K562 (cell line): ENCODE results near the gene TACR1. TPM values are rescaled to one million over a fixed set of nuclear protein-coding genes. Genes with fewer than 3 reads are reported as not detected.
A peak's percentile ranks its signal among the peaks of the same experiment; 100 is the strongest.

Source experiments
- ATAC-seq: fragments of 200-7000 bp; cut with Tn5 transposase; 3 replicates; pipeline ENCODE4 v1.9.1; 2020; ENCODE audit warnings: moderate library complexity
- BruUV-seq: library from RNA; stranded (reverse); fragments of 400-500 nt; replicated peaks from 2 replicates; lab custom pipeline; 2021; lab: Mats Ljungman, UMichigan
- CTCF ChIA-PET: fragments of 300-600 bp; formaldehyde crosslinking; extraction: SDS; loops from one replicate; lab custom pipeline; 2021; ENCODE audit warnings: low intra/inter-chr PET ratio; lab: Yijun Ruan, JAX
- POLR2A ChIA-PET: fragments of 300-600, 350-650 bp; sonication (Branson Sonifier 250); formaldehyde crosslinking; extraction: SDS; loops from one replicate; lab custom pipeline; 2021; ENCODE audit warnings: antibody characterized with exemption, inconsistent platforms; lab: Yijun Ruan, JAX
- DNase-seq, 4 experiments: peaks; one replicate each; pipeline versions ENCODE4 v3.0.0 to v3.0.0-alpha.2; 2011 to 2018; ENCODE audit warnings: low spot score in 3 of 4, mixed read lengths in 3 of 4; ENCODE audit errors: extremely low read depth in 1 of 4
- FAIRE-seq: peaks from 2 replicates; lab custom pipeline; 2011; peaks lifted over from hg19 to GRCh38; lab: Jason Lieb, UNC
- H2AFZ ChIP-seq: 2 replicates; pipeline ENCODE4 v1.6.0; 2011; ENCODE audit warnings: low read depth, low read length, control low read depth, inconsistent platforms
- H3K27ac ChIP-seq: fragments of 200-600 bp; 3 replicates; pipeline ENCODE4 v1.8.0; 2011; ENCODE audit warnings: low read depth, mild to moderate bottlenecking, control low read depth, inconsistent platforms, low read length, moderate library complexity, mixed read lengths; ENCODE audit errors: extremely low read depth
- H3K27me3 ChIP-seq, 2 experiments: fragments of 300-600 bp in 1 of 2; 2 replicates in 1 of 2; 3 replicates in 1 of 2; pipeline versions ENCODE4 v1.6.0 to v1.8.0; 2011; ENCODE audit warnings: inconsistent platforms in 2 of 2, low read length in 2 of 2, mild to moderate bottlenecking in 1 of 2, mixed read lengths in 1 of 2, moderate library complexity in 1 of 2; ENCODE audit not compliant: control insufficient read depth in 2 of 2, insufficient read depth in 2 of 2
- H3K36me3 ChIP-seq: fragments of 300-600 bp; 3 replicates; pipeline ENCODE4 v1.8.0; 2011; ENCODE audit warnings: mild to moderate bottlenecking, low read length, inconsistent platforms; ENCODE audit not compliant: control insufficient read depth, insufficient read depth
- H3K4me1 ChIP-seq, 2 experiments: fragments of 200-600 bp in 1 of 2; replicated peaks in 1 of 2; 2 replicates in 1 of 2; 3 replicates in 1 of 2; pipeline versions ENCODE4 v1.5.1 to v1.8.0; 2011; ENCODE audit warnings: inconsistent platforms in 2 of 2, low read length in 2 of 2, mild to moderate bottlenecking in 1 of 2, mixed read lengths in 1 of 2, moderate library complexity in 1 of 2; ENCODE audit not compliant: control insufficient read depth in 2 of 2, insufficient read depth in 2 of 2
- H3K4me2 ChIP-seq: 2 replicates; pipeline ENCODE4 v1.6.1; 2011; ENCODE audit warnings: low read length, control low read depth, inconsistent platforms, mixed read lengths; ENCODE audit not compliant: insufficient read depth
- H3K4me3 ChIP-seq: fragments of 200-600 bp; sonication (generic), shearing (Covaris generic); 2 replicates; pipeline ENCODE4 v1.5.1; 2016; ENCODE audit warnings: control low read depth, inconsistent platforms
- H3K79me2 ChIP-seq: fragments of 200-600 bp; 3 replicates; pipeline ENCODE4 v1.8.0; 2011; ENCODE audit warnings: low read length, inconsistent platforms; ENCODE audit not compliant: control insufficient read depth, insufficient read depth
- H3K9ac ChIP-seq, 2 experiments: 2 replicates each; pipeline versions ENCODE4 v1.6.0 to v1.6.1; 2011; ENCODE audit warnings: low read depth in 2 of 2, low read length in 2 of 2, control low read depth in 1 of 2, inconsistent platforms in 1 of 2, mild to moderate bottlenecking in 1 of 2, mixed read lengths in 1 of 2; ENCODE audit not compliant: insufficient read depth in 1 of 2
- H3K9me1 ChIP-seq: one replicate; pipeline ENCODE4 v1.6.0; 2011; ENCODE audit warnings: inconsistent platforms, mild to moderate bottlenecking, low read length, moderate library complexity; ENCODE audit not compliant: control insufficient read depth, insufficient read depth
- H3K9me3 ChIP-seq: replicated peaks from 2 replicates; pipeline ENCODE4 v1.5.1; 2011; ENCODE audit warnings: low read depth, low read length, inconsistent platforms; ENCODE audit not compliant: control insufficient read depth, insufficient read depth
- H4K20me1 ChIP-seq: replicated peaks from 2 replicates; pipeline ENCODE4 v1.6.1; 2011; ENCODE audit warnings: low read length, inconsistent platforms, mixed read lengths; ENCODE audit not compliant: control insufficient read depth, insufficient read depth
- ARID1B ChIP-seq: fragments of 450-650 bp; IDR thresholded peaks from 2 replicates; pipeline ENCODE4 v1.6.1; 2016; ENCODE audit warnings: antibody characterized with exemption, mild to moderate bottlenecking, inconsistent platforms
- ARID2 ChIP-seq: fragments of 450-650 bp; IDR thresholded peaks from 2 replicates; pipeline ENCODE4 v1.6.1; 2017; ENCODE audit warnings: antibody characterized with exemption, mild to moderate bottlenecking
- CEBPG ChIP-seq, 3 experiments: fragments of 200-800 bp in 1 of 3; sonication (Bioruptor generic) in 1 of 3; sonication (generic) in 1 of 3; formaldehyde crosslinking in 1 of 3; IDR thresholded peaks in 2 of 3; conservative IDR thresholded peaks in 1 of 3; 2 replicates each; pipeline versions ENCODE4 v1.6.1 to v1.8.0; 2016 to 2022; ENCODE audit warnings: missing compliant biosample characterization in 2 of 3, missing genetic modification characterization in 2 of 3, mild to moderate bottlenecking in 1 of 3, missing genetic modification reagents in 1 of 3
- MIER1 ChIP-seq: fragments of 450-650 bp; IDR thresholded peaks from 2 replicates; pipeline ENCODE4 v1.6.1; 2016; ENCODE audit warnings: antibody characterized with exemption, mild to moderate bottlenecking, low read depth
- TCF3 ChIP-seq: sonication (generic); formaldehyde crosslinking; IDR thresholded peaks from 2 replicates; pipeline ENCODE4 v1.4.0; 2020; ENCODE audit warnings: mild to moderate bottlenecking, missing genetic modification reagents
- ZNF507 ChIP-seq: conservative IDR thresholded peaks from 2 replicates; pipeline ENCODE4 v1.6.1; 2017; ENCODE audit warnings: missing genetic modification characterization, missing compliant biosample characterization
- ZNF609 ChIP-seq: sonication (generic); formaldehyde crosslinking; IDR thresholded peaks from 2 replicates; pipeline ENCODE4 v1.8.1; 2023; ENCODE audit warnings: missing genetic modification reagents, mild to moderate bottlenecking, borderline replicate concordance
- WGBS: fragments of 100-300 bp; shearing (Covaris generic); methylation state at CpG from one replicate; pipeline ENCODE4 v1.1.6; 2016; ENCODE audit warnings: low coverage, mixed read lengths; ENCODE audit not compliant: insufficient coverage; ENCODE audit errors: missing lambda C conversion rate; 5-methylcytosine and 5-hydroxymethylcytosine counted together
- in situ Hi-C: fragments of 300-500 bp; cut with MboI; formaldehyde crosslinking; loops from 4 replicates; pipeline ENCODE4 v1.15.0; 2018; ENCODE audit warnings: inconsistent platforms, mixed read lengths
- intact Hi-C: fragments of 100-400 bp; cut with micrococcal nuclease; formaldehyde crosslinking; loops from 2 replicates; pipeline ENCODE4 v1.14.2; 2022
- polyA plus RNA-seq, 8 experiments: library from polyadenylated mRNA; depleted of rRNA in 4 of 8; stranded (reverse) in 5 of 8; unstranded in 3 of 8; fragments of >200 nt; fragmentation: Nextera tagmentation in 2 of 8; fragmentation: Illumina TruSeq in 1 of 8; extraction: Ambion mirVana in 2 of 8; extraction: Trizol in 1 of 8; gene quantifications; 2 replicates each; pipeline versions ENCODE4 v1.2.1 to v1.2.3, GENCODE V29; 2011 to 2014; ENCODE audit warnings: inconsistent platforms in 1 of 8, missing spikeins in 1 of 8
- total RNA-seq, 7 experiments: library from RNA; depleted of rRNA in 6 of 7; stranded (reverse); fragments of >200 nt in 6 of 7; fragmentation: Illumina TruSeq in 2 of 7; extraction: Trizol in 2 of 7; gene quantifications; 2 replicates each; pipeline versions ENCODE4 v1.2.1 to v1.2.3, GENCODE V29; 2011 to 2021; ENCODE audit warnings: low replicate concordance in 1 of 7

TACR1 gene
- total and polyA plus RNA-seq, 9 of the 15 experiments (the other 6 are each of a cell fraction or from before 2014, with no cell fraction given) = not detected

GRCh38 chr2:75010571-75010970, 188.7 kb downstream of the TACR1 start:
- Histone ChIP-seq H3K4me3 (no peak overlapping the region), H3K4me2 (no peak overlapping the region)
- 5% methylated on average over 1 of the region's 1 CpG for WGBS
- ChIA-PET CTCF (no interaction called here), POLR2A (no interaction called here)
- intact Hi-C loops = no loop called here
- no TSS peak for BruUV-seq
- no peak for DNase-seq
- in situ Hi-C loops = no loop called here
- TF ChIP-seq ZNF507 = no peak
- TF ChIP-seq CEBPG (CRISPR knock-in tag; IDR thresholded peaks at IDR 0.05) = no peak
- 0 out of 4 replicates have a peak, but pooled peaks have one; percentile 11 to 33 for TF ChIP-seq CEBPG (tag; conservative IDR thresholded peaks at IDR 0.05 in 1 of 2, IDR thresholded peaks at IDR 0.05 in 1 of 2)
- TF ChIP-seq, all 486 proteins: peak for 1
- Histone ChIP-seq H3K36me3 (no peaks in the 10 kb centered on the region), H3K9me1 (no peaks in the 10 kb centered on the region), H3K79me2 (no peaks in the 10 kb centered on the region), H3K27ac (no peak overlapping the region), H3K9me3 (no peaks in the 10 kb centered on the region), H3K27me3 (no peaks in the 10 kb centered on the region; a peak in 1 of 5 replicates), H2AFZ (no peak overlapping the region), H3K4me1 (no peaks in the 10 kb centered on the region), H3K9ac (no peak overlapping the region), H4K20me1 (no peaks in the 10 kb centered on the region)
- no peak for ATAC-seq
- no peak for FAIRE-seq

GRCh38 chr2:75007819-75008218, 191.5 kb downstream of the TACR1 start:
- ATAC-seq = no peak
- H3K4me1 ChIP-seq = no peaks in the 10 kb centered on the region
- no peak for DNase-seq
- CTCF ChIA-PET = no interaction called here
- H3K79me2 ChIP-seq = no peaks in the 10 kb centered on the region
- no TSS peak for BruUV-seq
- no peak overlapping the region for H2AFZ ChIP-seq
- no peak overlapping the region for H3K4me3 ChIP-seq
- TF ChIP-seq ZNF609 (CRISPR knock-in tag) (no peak), MIER1 (no peak), ARID2 (no peak), ARID1B (no peak), TCF3 (CRISPR knock-in tag) (no peak)
- POLR2A ChIA-PET = no interaction called here
- no peak overlapping the region for H3K4me2 ChIP-seq
- H3K9me1 ChIP-seq = no peaks in the 10 kb centered on the region
- no peak for FAIRE-seq
- no peaks in the 10 kb centered on the region for H3K9me3 ChIP-seq
- intact Hi-C loops = no loop called here
- H3K27ac ChIP-seq = no peak overlapping the region
- in situ Hi-C loops = no loop called here
- no peaks in the 10 kb centered on the region for H3K36me3 ChIP-seq
- H3K9ac ChIP-seq = no peak overlapping the region
- WGBS = 6% methylated on average over 4 of the region's 4 CpGs
- H3K27me3 ChIP-seq = no peaks in the 10 kb centered on the region; a peak in 1 of 5 replicates
- no peaks in the 10 kb centered on the region for H4K20me1 ChIP-seq
